ENCODE measurements around the gene FAM177A1. TPM values are rescaled to one million over a fixed set of nuclear protein-coding genes. Genes with fewer than 3 reads are reported as not detected.
"Not testable (repeated sequence)": the region's sequence is repeated elsewhere in the genome, so short reads cannot be mapped to it uniquely, and the experiment has no call there.

The FAM177A1 gene
- total RNA-seq, 1 donor from 2014 or later, result 27.4 TPM

- no peaks in the 10 kb centered on the region for H3K9me3 Mint-ChIP-seq
- DNase-seq (ENCODE audit: low read depth, low spot score), result no peak
- no peak overlapping the region for H3K4me3 Mint-ChIP-seq
- H3K27me3 Mint-ChIP-seq (ENCODE audit: low read depth), result no peaks in the 10 kb centered on the region
- TF ChIP-seq, protein P1, sequence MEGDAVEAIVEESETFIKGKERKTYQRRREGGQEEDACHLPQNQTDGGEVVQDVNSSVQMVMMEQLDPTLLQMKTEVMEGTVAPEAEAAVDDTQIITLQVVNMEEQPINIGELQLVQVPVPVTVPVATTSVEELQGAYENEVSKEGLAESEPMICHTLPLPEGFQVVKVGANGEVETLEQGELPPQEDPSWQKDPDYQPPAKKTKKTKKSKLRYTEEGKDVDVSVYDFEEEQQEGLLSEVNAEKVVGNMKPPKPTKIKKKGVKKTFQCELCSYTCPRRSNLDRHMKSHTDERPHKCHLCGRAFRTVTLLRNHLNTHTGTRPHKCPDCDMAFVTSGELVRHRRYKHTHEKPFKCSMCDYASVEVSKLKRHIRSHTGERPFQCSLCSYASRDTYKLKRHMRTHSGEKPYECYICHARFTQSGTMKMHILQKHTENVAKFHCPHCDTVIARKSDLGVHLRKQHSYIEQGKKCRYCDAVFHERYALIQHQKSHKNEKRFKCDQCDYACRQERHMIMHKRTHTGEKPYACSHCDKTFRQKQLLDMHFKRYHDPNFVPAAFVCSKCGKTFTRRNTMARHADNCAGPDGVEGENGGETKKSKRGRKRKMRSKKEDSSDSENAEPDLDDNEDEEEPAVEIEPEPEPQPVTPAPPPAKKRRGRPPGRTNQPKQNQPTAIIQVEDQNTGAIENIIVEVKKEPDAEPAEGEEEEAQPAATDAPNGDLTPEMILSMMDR (conservative IDR thresholded peaks at IDR 0.05), result no peak
- H3K4me1 Mint-ChIP-seq, result no peaks in the 10 kb centered on the region
- no peak overlapping the region for H3K27ac Mint-ChIP-seq (ENCODE audit: unreplicated experiment)
- H3K36me3 Mint-ChIP-seq (ENCODE audit: low read depth), result peaks cover 23% of the 10 kb centered on the region
Observed at GRCh38 chr14:35016568-35016967, 29.5 kb upstream of the FAM177A1 start.

- Mint-ChIP-seq H3K9me3 (no peaks in the 10 kb centered on the region), H3K4me1 (no peaks in the 10 kb centered on the region), H3K36me3 (ENCODE audit: low read depth) (peaks cover 16% of the 10 kb centered on the region), H3K27me3 (ENCODE audit: low read depth) (no peaks in the 10 kb centered on the region), H3K27ac (ENCODE audit: unreplicated experiment) (no peak overlapping the region), H3K4me3 (no peak overlapping the region)
- DNase-seq (ENCODE audit: low read depth, low spot score), result no peak
- TF ChIP-seq, protein P1 (conservative IDR thresholded peaks at IDR 0.05), result no peak
Observed at GRCh38 chr14:35020713-35021112, 25.4 kb upstream of the FAM177A1 start.

DNA sequence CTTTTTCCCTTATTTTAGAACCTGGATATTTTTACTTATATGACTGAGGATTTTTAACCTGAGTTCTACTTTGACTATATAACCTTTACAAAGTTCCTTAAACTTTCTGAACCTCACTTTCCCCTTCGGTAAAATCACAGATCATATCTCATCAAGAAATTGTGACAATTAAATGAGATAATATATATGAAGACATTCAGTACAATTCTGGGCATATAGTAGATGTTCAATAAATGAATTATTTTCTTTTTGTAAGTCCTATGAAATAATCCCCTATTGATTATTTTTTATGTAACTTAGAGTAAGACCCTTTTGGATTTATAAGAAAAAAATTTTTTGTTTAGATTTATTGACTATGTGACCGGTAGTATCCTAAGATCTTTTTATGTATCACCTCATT is 17.6 kb upstream of the FAM177A1 start:
- DNase-seq (ENCODE audit: low read depth, low spot score), result no peak
- H3K36me3 Mint-ChIP-seq (ENCODE audit: low read depth), result peaks cover 21% of the 10 kb centered on the region
- TF ChIP-seq, protein P1 (conservative IDR thresholded peaks at IDR 0.05), result no peak
- no peaks in the 10 kb centered on the region for H3K27me3 Mint-ChIP-seq (ENCODE audit: low read depth)
- H3K9me3 Mint-ChIP-seq, result peaks cover 2% of the 10 kb centered on the region
- no peak overlapping the region for H3K4me3 Mint-ChIP-seq
- H3K27ac Mint-ChIP-seq (ENCODE audit: unreplicated experiment), result no peak overlapping the region
- H3K4me1 Mint-ChIP-seq, result no peaks in the 10 kb centered on the region

DNA sequence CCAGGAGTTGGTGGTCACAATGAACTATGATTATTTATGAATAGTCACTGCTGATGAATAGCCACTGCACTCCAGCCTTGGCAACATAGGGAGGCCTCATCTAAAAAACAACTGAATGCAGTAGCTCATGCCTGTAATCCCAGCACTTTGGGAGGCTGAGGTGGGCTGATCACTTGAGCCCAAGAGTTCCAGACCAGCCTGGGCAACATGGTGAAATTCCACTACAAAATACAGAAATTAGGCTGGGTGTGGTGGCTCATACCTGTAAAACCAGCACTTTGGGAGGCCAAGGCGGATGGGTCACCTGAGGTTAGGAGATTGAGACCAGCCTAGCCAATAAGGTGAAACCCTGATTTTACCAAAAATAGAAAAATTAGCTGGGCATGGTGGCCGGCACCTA is 13.5 kb upstream of the FAM177A1 start:
- H3K4me1 Mint-ChIP-seq, result no peaks in the 10 kb centered on the region
- H3K27me3 Mint-ChIP-seq (ENCODE audit: low read depth), result no peaks in the 10 kb centered on the region
- no peak overlapping the region for H3K4me3 Mint-ChIP-seq
- H3K27ac Mint-ChIP-seq (ENCODE audit: unreplicated experiment), result no peak overlapping the region
- TF ChIP-seq, protein P1 (conservative IDR thresholded peaks at IDR 0.05), result no peak
- no peak for DNase-seq (ENCODE audit: low read depth, low spot score)
- peaks cover 11% of the 10 kb centered on the region for H3K9me3 Mint-ChIP-seq
- peaks cover 31% of the 10 kb centered on the region for H3K36me3 Mint-ChIP-seq (ENCODE audit: low read depth)

- Mint-ChIP-seq H3K9me3 (peaks cover 11% of the 10 kb centered on the region), H3K4me3 (no peak overlapping the region), H3K27ac (ENCODE audit: unreplicated experiment) (no peak overlapping the region), H3K36me3 (ENCODE audit: low read depth) (peaks cover 27% of the 10 kb centered on the region), H3K27me3 (ENCODE audit: low read depth) (no peaks in the 10 kb centered on the region), H3K4me1 (no peaks in the 10 kb centered on the region)
- DNase-seq (ENCODE audit: low read depth, low spot score), result no peak
- TF ChIP-seq, protein P1 (conservative IDR thresholded peaks at IDR 0.05), result no peak
Observed at GRCh38 chr14:35034440-35034833, 11.6 kb upstream of the FAM177A1 start.

GRCh38 chr14:35034944-35035554 is 11.0 kb upstream of the FAM177A1 start:
- not testable (repeated sequence) for H3K27me3 Mint-ChIP-seq (ENCODE audit: low read depth); DNase-seq (ENCODE audit: low read depth, low spot score); H3K4me1 Mint-ChIP-seq; H3K4me3 Mint-ChIP-seq; H3K27ac Mint-ChIP-seq (ENCODE audit: unreplicated experiment)
- peaks cover 11% of the 10 kb centered on the region for H3K9me3 Mint-ChIP-seq
- peaks cover 27% of the 10 kb centered on the region for H3K36me3 Mint-ChIP-seq (ENCODE audit: low read depth)

GRCh38 chr14:35038312-35038711 is 7.8 kb upstream of the FAM177A1 start:
- not testable (repeated sequence) for H3K27me3 Mint-ChIP-seq (ENCODE audit: low read depth); H3K4me1 Mint-ChIP-seq; H3K27ac Mint-ChIP-seq (ENCODE audit: unreplicated experiment); DNase-seq (ENCODE audit: low read depth, low spot score); H3K4me3 Mint-ChIP-seq
- Mint-ChIP-seq H3K36me3 (ENCODE audit: low read depth) (peaks cover 20% of the 10 kb centered on the region), H3K9me3 (peaks cover 10% of the 10 kb centered on the region)

Measured in neural crest cell (in vitro differentiated cells).